GM13977 (cell line): ENCODE data around the gene AFDN.

Experiments
- DNase-seq: peaks from one replicate; pipeline ENCODE4 v3.0.0; 2012; ENCODE audit warnings: low spot score
- in situ Hi-C: fragments of 300-500 bp; cut with MboI; formaldehyde crosslinking; loops from one replicate; pipeline ENCODE4 v1.12.0; 2022; ENCODE audit warnings: low sequenced_read_pairs, low pct_unique_long_range_greater_than_20kb, mixed read lengths, inconsistent platforms; ENCODE audit not compliant: unreplicated experiment
- TF ChIP-seq, protein P1 (sequence below): IDR thresholded peaks from 2 replicates; pipeline ENCODE4 v1.5.1; 2012; ENCODE audit warnings: mild to moderate bottlenecking, control low read depth; ENCODE audit not compliant: insufficient read depth; ENCODE audit errors: extremely low read depth, missing control alignments

The AFDN gene

DNA sequence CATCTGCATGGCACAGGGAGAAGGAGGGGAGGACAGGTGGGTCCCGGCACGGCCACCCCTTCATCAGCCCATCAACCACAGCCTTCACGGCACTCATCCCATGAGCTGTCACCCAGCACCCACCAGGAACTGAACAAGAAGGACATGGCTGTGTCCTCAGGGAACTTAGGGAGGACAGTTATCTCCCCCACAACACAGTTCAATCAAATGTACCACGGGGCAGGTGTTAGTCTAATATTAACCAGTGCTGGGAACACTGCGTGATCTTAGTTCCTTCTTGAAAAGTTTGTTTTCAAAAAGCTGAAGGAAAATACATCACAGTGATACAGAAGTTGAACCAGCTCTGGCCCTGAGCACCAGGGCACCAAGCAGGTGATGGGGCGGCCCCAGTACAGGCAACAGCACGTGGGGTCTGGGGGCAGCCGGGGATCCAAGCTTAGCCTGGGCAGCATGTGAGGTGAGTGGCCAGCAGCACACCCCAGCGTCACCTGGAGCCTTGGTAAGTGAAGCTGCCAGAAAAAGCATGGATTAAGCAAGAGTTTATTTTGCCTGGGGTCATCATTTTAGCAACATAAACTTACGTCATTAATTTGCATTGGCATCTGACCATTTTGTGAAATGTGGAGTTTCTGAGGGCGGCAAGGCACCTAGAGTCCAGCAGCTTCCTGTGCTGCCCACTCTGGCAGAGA, 35.5 kb upstream of the AFDN start:
- in situ Hi-C loops: no loop called here
- TF ChIP-seq, protein P1, sequence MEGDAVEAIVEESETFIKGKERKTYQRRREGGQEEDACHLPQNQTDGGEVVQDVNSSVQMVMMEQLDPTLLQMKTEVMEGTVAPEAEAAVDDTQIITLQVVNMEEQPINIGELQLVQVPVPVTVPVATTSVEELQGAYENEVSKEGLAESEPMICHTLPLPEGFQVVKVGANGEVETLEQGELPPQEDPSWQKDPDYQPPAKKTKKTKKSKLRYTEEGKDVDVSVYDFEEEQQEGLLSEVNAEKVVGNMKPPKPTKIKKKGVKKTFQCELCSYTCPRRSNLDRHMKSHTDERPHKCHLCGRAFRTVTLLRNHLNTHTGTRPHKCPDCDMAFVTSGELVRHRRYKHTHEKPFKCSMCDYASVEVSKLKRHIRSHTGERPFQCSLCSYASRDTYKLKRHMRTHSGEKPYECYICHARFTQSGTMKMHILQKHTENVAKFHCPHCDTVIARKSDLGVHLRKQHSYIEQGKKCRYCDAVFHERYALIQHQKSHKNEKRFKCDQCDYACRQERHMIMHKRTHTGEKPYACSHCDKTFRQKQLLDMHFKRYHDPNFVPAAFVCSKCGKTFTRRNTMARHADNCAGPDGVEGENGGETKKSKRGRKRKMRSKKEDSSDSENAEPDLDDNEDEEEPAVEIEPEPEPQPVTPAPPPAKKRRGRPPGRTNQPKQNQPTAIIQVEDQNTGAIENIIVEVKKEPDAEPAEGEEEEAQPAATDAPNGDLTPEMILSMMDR: no peak
- no peak for DNase-seq

DNA sequence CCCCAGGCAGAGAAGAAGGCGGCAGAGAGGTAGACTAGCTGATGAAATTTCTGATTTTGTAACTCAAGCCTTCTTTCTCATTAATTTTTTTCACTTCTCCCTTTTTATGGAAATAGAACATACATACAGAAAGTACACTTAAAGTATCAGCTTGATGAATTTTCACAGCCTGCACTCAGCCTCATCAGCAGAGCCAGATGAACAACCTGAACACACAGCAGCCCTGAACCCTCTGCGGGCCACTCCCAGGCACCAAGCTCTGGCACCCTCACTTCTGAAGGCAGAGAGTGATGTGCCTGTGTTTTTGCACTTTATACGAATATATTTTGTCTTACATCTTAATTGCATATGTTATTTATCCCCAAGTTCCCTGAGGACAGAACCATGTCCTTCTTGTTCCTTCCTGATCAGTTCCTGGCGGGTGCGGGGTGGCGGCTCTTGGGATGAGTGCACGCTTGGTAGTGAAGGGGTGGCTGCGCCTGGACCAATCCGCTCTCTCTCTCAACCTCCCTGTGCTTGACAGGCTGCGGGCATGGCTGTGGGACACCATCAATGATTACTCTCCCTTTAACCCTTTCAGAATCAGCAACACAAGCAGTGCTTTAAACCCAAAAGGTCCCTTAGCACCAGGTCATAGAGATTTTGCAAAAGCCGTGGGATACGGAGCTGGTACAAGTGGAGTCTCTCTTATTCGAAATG, 34.8 kb upstream of the AFDN start:
- in situ Hi-C loops: no loop called here
- no peak for DNase-seq
- TF ChIP-seq, protein P1: no peak

DNA sequence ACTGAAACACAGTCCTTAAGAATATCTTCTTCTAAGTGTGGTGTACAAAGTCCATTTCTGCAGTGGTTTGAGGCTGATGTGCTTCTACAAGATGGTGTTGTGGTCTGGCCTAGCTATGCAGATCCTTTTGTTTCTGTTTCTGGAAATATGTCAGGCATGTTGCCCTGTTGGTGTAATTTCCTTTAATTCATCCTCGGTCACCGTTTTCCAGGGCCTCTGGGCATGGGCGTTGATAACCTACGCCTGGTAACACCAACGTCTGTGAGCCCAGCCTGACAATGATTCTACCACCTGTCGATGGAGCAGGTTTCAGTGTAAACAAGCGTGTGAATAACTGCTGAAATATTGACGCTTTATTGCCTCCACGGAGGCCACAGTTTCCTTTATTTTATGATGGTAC, 33.3 kb upstream of the AFDN start:
- DNase-seq: no peak
- TF ChIP-seq, protein P1: no peak
- in situ Hi-C loops: no loop called here

DNA sequence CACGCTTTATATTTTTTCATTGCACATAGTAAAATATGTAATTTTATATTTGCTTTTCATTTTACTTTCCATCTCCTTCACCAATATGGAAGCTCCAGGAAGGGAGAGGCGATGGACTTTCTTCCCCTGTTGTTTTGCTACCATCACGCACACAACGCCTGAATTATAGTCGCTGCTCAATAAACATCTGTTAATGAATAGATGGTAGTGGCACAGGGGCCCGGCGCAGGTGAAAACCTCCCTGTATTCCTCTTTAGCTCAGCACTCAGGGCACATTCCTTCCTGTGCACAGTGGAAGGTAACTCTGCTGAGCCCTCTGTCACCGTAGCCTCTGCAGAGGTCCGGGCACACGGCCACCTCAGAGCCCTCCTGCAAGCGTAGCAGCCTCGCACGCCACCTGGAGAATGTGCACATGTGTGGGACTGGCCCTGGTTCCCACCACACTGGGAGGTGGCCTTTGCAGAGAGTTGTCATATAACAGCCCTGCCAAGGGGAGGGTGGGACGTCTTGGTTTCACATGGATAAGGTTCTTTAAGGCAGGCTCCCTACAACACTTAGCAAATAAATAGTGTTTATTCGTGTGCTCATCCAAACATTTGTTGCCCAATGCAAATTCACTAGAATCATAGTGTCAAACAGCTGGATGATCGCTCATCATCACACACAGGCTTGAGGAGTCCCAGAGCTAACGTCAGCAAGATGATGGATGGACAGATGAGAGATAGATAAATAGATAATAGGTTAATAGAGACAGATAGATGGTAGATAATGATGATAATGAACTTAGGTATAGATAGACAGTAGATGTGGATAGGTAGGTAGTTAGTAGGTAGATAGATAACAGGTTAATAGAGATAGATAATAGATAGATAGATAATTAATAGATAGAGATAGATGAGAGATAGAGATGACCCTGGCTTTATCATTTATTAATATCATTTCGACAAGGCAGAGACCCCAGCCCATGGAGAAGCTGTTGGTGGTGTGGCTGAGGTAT, 32.3 kb upstream of the AFDN start:
- TF ChIP-seq, protein P1: no peak
- DNase-seq: no peak
- in situ Hi-C loops: no loop called here

DNA sequence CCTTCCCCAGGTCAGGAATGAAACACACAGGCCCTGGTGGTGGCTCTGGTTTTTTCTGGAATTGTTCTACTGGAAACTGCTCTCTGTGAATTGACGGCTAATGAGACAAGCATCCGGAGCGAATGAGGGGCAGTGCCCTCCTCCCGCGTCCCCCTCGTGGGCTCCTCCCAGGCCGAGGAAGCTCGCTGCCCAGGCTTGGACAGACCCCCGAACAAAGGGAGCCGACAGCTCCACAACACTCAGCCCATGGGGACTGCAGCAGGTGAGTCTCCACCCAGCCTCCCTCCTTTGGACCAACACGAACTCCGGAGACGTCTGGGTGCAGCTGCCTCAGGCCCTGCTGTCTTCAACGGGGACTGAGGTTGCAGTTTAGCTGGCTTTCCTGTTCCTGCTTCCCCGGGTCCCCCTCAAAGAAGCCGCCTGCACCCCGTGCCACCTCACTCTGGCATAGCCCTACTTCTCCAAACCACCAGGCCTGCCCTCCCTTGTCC, 31.3 kb upstream of the AFDN start:
- in situ Hi-C loops: no loop called here
- DNase-seq: no peak
- TF ChIP-seq, protein P1: no peak

DNA sequence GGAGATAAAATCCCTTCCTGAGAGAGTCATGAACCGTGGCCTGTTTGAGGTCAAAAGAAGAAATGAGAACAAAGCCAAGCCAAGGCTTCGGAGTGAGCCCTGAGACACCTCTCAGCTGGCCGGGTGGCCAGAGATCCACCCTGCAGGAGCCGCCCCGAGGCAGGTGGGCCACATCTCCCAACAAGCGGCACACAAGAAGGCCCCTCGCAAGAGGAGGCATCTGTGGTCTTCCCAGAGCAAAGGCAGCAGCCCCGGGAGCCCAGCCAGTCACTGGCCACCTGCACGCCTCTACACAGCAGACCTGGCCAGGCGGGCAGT, 30.9 kb upstream of the AFDN start:
- no peak for DNase-seq
- in situ Hi-C loops: no loop called here
- TF ChIP-seq, protein P1: no peak
